NCI-H2107 treated with DMSO at 0.1 percent for 48 hours (cell line): ENCODE measurements around the gene ZNF329.

Experiments
- DNase-seq: peaks from one replicate; lab custom pipeline; 2025; ENCODE audit not compliant: unreplicated experiment; lab: John Stamatoyannopoulos, UW

Gene ZNF329

GRCh38 chr19:58118979-58119733 is 31.4 kb downstream of the ZNF329 start:
- DNase-seq: no peak

DNA sequence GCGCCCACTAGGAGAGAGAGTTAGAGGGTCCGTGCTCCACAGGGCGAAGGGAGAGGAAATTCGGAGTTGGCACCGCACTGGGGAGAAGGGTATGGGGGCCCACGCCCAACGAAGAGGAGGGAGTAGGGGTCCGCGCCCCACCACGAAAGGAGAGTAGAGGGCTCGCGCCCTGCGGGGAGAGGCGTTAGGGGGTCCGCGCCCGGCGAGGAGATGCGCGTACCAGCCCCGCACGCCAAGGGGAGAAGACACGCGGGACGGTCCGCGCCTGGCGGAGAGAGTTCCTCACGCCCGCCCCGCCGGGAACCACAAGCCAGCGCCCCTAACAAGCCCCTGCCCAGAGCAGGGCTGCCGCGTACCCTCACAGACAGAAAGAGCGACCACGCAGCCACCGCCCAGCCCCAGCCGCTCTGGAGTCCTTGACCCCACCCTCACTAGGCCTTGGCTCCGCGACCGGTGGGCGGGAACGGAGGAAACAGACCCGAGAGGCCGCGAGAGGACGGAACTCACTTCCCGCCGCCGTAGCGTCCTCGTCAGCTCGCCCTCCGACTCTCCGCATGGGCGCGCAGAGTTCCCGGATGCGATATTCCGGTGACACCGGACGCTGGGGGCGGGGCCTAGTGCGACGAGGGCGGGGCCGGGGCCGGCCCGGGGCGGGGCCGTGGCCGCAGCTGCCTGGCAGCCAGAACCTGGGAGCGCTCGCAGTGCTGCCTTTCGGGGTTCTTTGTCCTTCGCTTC is 32.6 kb downstream of the ZNF329 start:
- DNase-seq: no peak

GRCh38 chr19:58108546-58108817 is 42.1 kb downstream of the ZNF329 start:
- DNase-seq: no peak

- no peak for DNase-seq
Observed at GRCh38 chr19:58107778-58108545, 42.6 kb downstream of the ZNF329 start.

DNA sequence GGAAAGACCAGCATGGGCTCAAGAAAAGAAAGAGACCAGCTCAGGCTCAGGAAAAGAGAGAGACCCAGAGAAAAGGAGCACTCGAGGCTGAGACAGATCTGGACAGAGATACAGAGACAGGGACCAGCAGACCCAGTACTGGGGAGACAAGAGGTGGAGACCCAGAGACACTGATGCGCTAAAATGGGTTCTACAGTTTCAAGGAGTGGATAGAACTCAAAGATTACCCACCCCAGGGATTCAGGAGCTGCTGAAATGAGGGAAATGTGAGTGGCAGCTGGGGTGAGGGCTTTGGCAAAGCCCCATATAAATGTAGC is 51.9 kb downstream of the ZNF329 start:
- no peak for DNase-seq

DNA sequence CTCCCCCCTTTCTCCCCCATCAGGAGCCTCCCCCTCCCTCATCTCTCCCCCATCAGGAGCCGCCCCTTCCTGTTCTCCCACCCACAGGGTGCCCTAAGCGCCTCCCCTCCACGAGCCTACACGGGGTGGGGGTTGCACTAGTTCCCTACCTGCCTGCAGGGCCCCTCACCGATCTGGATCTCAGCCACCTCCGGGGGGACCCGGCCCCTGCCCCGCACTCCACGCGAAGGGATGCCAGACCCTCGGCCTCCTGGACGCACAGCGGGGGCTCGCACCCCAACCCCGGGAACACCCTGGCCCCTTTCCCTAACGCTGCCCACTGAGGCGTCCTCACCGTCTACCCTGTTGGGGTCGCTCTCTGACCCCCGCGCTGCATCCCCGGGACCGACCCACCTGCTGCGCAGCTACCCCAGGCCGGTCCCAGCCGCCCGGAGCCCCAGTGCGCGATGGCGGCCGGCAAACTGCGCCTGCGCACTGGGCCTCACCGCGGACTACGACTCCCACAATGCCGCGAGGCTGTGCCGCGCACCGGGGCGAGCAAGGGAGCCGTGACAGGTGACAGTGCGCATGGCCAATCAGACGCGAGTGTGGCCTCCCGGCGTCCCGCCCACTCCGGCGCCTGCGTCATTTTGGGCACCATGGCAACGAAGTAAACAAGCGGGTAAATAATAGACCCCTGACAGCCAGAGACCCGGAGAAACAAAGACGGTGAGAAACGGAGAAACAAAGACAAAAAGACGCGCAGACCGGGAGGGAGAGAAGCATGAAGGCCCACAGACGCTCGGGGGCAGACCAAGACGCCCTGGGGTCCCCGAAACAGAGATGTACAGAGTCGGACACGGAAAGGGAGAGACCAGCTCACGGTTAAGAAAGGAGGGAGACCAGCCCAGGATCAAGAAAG is 52.6 kb downstream of the ZNF329 start, which contains the start of gene ZSCAN18:
Gene ZSCAN18, minus strand, starts transcription at position 451 of the 901 bp plus-strand sequence. CDS start 7,964 bp downstream, outside the sequence.
- peak; percentile 74 for DNase-seq

GRCh38 chr19:58097349-58097748 is 53.2 kb downstream of the ZNF329 start:
- no peak for DNase-seq

DNA sequence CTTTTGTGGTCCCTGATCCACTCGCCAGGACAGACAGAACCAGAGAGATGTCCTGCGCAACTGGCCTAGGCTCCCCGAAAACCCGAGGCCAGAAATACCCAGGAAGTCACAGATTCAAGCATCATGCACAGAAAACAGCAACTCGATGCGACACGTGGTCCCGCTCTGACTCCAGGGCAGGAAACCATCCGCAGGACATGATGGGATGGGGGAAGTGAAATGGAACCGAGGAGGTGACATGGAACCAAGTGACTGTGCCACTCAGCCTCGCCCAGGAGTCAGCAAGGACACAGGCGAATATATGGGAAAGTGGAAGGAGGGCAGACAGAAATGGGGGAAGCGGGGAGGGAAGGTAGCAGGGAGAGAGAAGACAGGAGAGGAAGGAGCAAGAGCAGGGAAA is 53.7 kb downstream of the ZNF329 start:
- DNase-seq: no peak

DNA sequence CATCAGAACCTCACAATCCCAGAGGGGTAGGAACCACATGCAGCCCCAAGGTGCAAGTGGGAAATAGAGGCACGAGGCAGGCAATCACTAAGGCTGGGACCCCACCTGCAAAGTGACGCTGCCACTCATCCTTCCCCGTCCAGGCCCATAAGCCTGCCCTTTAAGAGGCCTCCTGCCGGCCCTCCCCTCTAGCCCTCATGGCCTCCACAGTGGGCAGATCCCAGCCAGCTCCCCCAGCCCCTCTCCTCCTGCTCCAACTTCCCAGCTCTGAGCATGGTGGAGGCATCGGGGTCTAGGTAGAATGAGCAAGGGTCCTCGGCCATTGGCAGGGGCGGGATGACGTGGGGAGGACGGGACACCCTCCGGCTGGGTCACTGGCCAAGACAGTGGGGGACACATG is 55.3 kb downstream of the ZNF329 start:
- DNase-seq: no peak

GRCh38 chr19:58093071-58093470 is 57.5 kb downstream of the ZNF329 start:
- no peak for DNase-seq

DNA sequence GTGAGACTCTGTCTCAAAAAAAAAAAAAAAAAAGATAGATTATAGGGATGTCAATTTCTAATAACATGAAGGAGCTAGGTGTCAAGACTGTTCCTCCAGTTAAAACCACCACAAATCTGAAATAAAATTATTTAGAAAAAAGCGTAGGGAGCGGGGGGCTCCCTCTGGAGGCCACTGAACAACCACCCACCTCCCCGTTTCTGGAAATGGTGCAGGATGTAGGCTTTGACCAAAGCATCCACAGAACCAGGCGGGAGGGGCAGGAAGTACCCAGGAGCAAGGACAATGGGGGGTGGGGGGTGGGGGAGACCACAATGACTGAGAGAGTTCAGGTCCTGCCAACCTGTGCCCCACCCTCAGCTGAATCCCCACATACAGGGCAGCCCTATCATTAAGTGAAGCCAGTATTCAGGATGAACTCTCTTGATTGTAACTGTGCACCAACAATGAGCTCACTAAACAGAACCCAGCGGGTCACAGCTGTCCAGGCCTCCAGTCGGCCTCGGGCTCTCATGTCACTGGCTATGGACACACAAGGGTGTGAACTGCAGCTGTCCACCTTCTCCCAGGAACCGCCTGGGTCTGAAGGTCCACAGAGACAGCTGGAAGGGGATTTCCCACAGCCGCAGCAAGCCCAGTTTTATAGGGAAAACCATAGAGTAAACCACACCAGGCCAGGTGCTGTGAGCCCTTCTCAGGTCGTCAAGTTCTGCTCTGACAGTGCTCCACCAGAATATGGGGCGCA is 59.2 kb downstream of the ZNF329 start:
- DNase-seq: no peak

- no peak for DNase-seq
Observed at GRCh38 chr19:58089846-58090245, 60.7 kb downstream of the ZNF329 start.

DNA sequence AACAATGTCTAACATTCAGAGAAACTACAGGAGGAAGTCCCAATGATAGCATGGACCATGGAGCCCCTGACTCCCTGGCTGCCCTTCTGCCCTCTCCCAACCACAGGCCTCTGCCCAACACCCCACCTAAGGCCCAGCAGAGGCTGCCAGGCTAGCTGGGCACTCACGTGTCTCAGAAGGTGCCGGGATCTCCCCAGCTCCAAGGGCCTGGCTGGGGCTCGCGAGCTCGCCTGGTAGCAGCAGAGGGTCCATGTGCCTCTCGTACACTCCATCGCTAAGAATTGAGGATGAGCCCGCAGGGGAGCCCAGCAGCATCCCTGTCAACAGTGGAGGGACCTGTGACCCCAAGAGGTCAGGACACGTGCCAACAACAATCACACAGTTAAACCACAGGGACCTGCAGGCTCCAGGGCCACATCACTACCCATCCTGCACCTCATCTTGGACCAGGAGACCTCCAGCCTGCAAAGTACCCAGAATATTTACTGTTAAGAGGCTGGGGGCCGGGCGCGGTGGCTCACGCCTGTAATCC is 62.0 kb downstream of the ZNF329 start:
- no peak for DNase-seq

GRCh38 chr19:58086825-58087710 is 63.5 kb downstream of the ZNF329 start:
- no peak for DNase-seq

- DNase-seq: no peak
Observed at GRCh38 chr19:58085348-58085875, 65.2 kb downstream of the ZNF329 start.

- DNase-seq: no peak
Observed at GRCh38 chr19:58084596-58085347, 65.8 kb downstream of the ZNF329 start.

GRCh38 chr19:58083021-58083420 is 67.6 kb downstream of the ZNF329 start:
- DNase-seq: no peak

DNA sequence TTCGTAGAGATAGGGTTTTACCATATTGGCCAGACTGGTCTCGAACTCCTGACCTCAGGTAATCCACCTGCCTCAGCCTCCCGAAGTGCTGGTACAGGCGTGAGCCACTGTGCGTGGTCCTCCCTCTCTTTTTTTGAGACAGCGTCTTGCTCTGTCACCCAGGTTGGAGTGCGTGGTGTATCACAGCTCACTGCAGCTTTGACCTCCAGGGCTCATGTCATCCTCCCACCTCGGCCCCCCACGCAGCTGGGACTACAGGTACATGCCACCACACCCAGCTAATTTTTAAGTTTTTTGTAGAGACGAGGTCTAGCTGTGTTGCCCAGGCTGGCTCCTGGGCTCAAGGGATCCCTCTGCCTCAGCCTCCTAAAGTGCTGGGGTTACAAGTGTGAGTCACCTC is 70.8 kb downstream of the ZNF329 start:
- no peak for DNase-seq
